ENCODE data around the gene INSIG2. TPM values are rescaled to one million over a fixed set of nuclear protein-coding genes. Genes with fewer than 3 reads are reported as not detected.
"Not testable (repeated sequence)": the region's sequence is repeated elsewhere in the genome, so short reads cannot be mapped to it uniquely, and the experiment has no call there.

The INSIG2 gene
- total RNA-seq, 2 donors from 2014 or later, result 23.1 to 48.9 TPM

DNA sequence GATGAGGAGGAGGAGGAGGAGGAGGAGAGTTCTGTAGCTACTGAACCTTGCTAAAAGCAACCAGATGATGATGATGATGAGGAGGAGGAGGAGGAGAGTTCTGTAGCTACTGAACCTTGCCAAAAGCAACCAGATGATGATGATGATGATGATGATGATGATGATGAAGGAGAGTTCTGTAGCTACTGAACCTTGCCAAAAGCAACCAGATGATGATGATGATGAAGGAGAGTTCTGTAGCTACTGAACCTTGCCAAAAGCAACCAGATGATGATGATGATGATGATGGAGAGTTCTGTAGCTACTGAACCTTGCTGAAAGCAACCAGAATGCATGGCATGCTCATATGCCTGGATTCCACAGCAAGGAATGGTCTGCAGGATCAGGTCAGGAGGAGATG lies 5.8 kb downstream of the INSIG2 start:
- H3K4me1 Mint-ChIP-seq (ENCODE audit: low read depth), result peaks cover 42% of the 10 kb centered on the region
- H3K36me3 Mint-ChIP-seq (ENCODE audit: insufficient read depth in 2 of 2); H3K27me3 Mint-ChIP-seq (ENCODE audit: low read depth); H3K27ac Mint-ChIP-seq; H3K9me3 Mint-ChIP-seq; ATAC-seq (replicated peaks in 1 of 2); DNase-seq: not testable (repeated sequence)
- peak overlapping the region in 1 of 2 donors; percentile 3 for H3K4me3 Mint-ChIP-seq

- Mint-ChIP-seq H3K9me3 (no peaks in the 10 kb centered on the region), H3K27me3 (ENCODE audit: low read depth) (no peaks in the 10 kb centered on the region), H3K36me3 (ENCODE audit: insufficient read depth in 2 of 2) (peaks cover 4 to 6% of the 10 kb centered on the region in 2 donors), H3K4me3 (peak overlapping the region in 1 of 2 donors; percentile 3), H3K4me1 (ENCODE audit: low read depth) (peaks cover 42% of the 10 kb centered on the region), H3K27ac (peak overlapping the region; percentile 59)
- ATAC-seq (replicated peaks in 1 of 2), result peak; percentile 34 to 57
- no peak for DNase-seq
Measured at GRCh38 chr2:118094503-118094902, 6.2 kb downstream of the INSIG2 start.

DNA sequence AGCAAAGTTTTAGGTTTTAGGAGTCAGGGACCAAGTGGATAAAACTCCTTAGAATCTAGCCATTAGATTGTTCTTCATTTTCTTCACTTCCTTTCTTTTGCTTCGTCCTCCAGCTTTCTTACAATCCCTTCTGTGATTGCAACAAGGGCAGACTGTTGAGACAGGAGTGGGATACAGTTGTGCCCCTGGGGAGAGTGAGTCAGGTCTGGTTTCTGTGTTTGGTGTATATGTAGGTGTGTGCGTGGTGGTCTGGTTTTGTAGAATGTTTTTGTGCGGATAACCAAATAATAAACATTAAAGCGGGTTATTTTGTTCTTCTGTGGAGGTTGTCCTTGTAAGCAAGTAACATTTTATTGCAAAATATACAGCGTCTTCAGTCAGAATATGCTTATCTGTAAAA lies 7.3 kb downstream of the INSIG2 start:
- H3K36me3 Mint-ChIP-seq (ENCODE audit: insufficient read depth in 2 of 2), result peaks cover 6 to 10% of the 10 kb centered on the region in 2 donors
- DNase-seq (no peak), ATAC-seq (replicated peaks in 1 of 2) (no peak)
- H3K4me3 Mint-ChIP-seq, result peak overlapping the region in 1 of 2 donors; percentile 1
- no peaks in the 10 kb centered on the region for H3K27me3 Mint-ChIP-seq (ENCODE audit: low read depth)
- peaks cover 35% of the 10 kb centered on the region for H3K4me1 Mint-ChIP-seq (ENCODE audit: low read depth)
- no peaks in the 10 kb centered on the region for H3K9me3 Mint-ChIP-seq
- peak overlapping the region; percentile 3 for H3K27ac Mint-ChIP-seq

DNA sequence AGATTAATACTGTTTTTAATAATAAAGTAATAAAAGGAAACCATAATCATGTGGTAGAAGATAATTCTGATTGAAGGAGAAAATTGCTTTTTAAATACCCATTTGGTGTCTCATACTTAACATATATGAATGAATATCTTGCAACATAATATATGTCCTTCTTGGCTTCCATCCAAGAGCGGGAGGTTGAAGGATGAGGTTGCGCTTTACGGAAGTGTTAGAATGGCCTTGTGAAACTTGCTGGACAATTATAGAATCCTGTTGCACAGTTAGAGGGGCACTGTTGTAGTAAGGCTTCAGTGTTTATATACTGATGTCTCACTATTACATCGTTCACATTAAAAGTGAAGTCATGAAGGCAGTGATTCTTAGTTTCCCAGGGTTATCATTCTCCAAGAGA lies 9.4 kb downstream of the INSIG2 start:
- Mint-ChIP-seq H3K27ac (no peak overlapping the region), H3K4me3 (no peak overlapping the region), H3K27me3 (ENCODE audit: low read depth) (no peaks in the 10 kb centered on the region), H3K9me3 (no peaks in the 10 kb centered on the region), H3K4me1 (ENCODE audit: low read depth) (peaks cover 40% of the 10 kb centered on the region), H3K36me3 (ENCODE audit: insufficient read depth in 2 of 2) (peaks cover 7 to 11% of the 10 kb centered on the region in 2 donors)
- DNase-seq (no peak), ATAC-seq (replicated peaks in 1 of 2) (no peak)

DNA sequence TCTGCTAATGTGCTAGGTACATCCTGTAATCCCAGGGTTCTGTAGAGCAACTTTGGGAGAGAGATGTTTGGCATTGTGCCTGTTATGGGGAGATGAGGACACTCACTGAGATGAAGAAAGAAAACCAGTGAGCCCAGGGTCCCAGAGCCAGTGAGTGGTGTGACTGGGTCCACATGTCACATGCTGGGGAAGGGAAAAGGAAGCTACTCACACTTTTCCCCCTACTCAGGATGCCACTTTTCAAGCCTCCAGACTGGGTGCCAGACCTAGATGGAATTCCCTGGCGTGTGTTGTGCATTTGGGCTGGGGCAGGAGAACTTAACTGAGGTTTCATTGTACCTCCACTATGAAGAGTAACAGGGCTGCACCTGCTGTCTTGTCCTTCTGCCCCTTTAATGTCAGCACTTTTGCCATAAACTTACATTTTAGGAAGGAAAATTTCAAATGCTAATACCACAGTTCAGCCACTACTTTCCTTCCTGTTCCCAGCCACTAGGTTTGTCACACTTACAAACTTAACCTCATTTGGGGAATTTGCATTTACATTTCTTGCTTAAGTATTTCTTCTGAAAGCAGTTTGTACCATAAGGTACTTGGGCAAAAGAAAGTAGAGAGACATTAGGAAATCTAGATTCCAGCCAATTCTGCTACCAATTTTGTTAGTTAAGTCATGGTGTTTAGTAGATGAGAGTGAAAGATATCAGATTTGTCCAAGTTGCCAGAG lies 10.2 kb downstream of the INSIG2 start:
- H3K36me3 Mint-ChIP-seq (ENCODE audit: insufficient read depth in 2 of 2), result peaks cover 6 to 12% of the 10 kb centered on the region in 2 donors
- H3K27ac Mint-ChIP-seq, result no peak overlapping the region
- no peaks in the 10 kb centered on the region for H3K27me3 Mint-ChIP-seq (ENCODE audit: low read depth)
- ATAC-seq (replicated peaks in 1 of 2) (no peak), DNase-seq (no peak)
- no peak overlapping the region for H3K4me3 Mint-ChIP-seq
- H3K9me3 Mint-ChIP-seq, result no peaks in the 10 kb centered on the region
- H3K4me1 Mint-ChIP-seq (ENCODE audit: low read depth), result peaks cover 44% of the 10 kb centered on the region

- Mint-ChIP-seq H3K9me3 (no peaks in the 10 kb centered on the region), H3K4me1 (ENCODE audit: low read depth) (peaks cover 34% of the 10 kb centered on the region), H3K4me3 (no peak overlapping the region), H3K27ac (peak overlapping the region; percentile 70), H3K27me3 (ENCODE audit: low read depth) (no peaks in the 10 kb centered on the region), H3K36me3 (ENCODE audit: insufficient read depth in 2 of 2) (peaks cover 4 to 19% of the 10 kb centered on the region in 2 donors)
- ATAC-seq (replicated peaks in 1 of 2), result peak; percentile 47 to 85
- no peak for DNase-seq
Measured at GRCh38 chr2:118102433-118103082, 14.3 kb downstream of the INSIG2 start.

GRCh38 chr2:118103951-118104940 lies 16.0 kb downstream of the INSIG2 start:
- H3K36me3 Mint-ChIP-seq (ENCODE audit: insufficient read depth in 2 of 2), result peaks cover 4 to 22% of the 10 kb centered on the region in 2 donors
- peak overlapping the region; percentile 69 for H3K27ac Mint-ChIP-seq
- H3K27me3 Mint-ChIP-seq (ENCODE audit: low read depth), result no peaks in the 10 kb centered on the region
- ATAC-seq (replicated peaks in 1 of 2) (peak; percentile 79 to 90), DNase-seq (no peak)
- H3K4me1 Mint-ChIP-seq (ENCODE audit: low read depth), result peaks cover 32% of the 10 kb centered on the region
- H3K9me3 Mint-ChIP-seq, result no peaks in the 10 kb centered on the region
- peak overlapping the region; percentile 1 to 31 for H3K4me3 Mint-ChIP-seq

GRCh38 chr2:118105497-118105896 lies 17.2 kb downstream of the INSIG2 start:
- DNase-seq (no peak), ATAC-seq (replicated peaks in 1 of 2) (no peak)
- H3K4me3 Mint-ChIP-seq, result no peak overlapping the region
- peaks cover 32% of the 10 kb centered on the region for H3K4me1 Mint-ChIP-seq (ENCODE audit: low read depth)
- peaks cover 6 to 19% of the 10 kb centered on the region in 2 donors for H3K36me3 Mint-ChIP-seq (ENCODE audit: insufficient read depth in 2 of 2)
- no peaks in the 10 kb centered on the region for H3K27me3 Mint-ChIP-seq (ENCODE audit: low read depth)
- H3K9me3 Mint-ChIP-seq, result no peaks in the 10 kb centered on the region
- H3K27ac Mint-ChIP-seq, result no peak overlapping the region

DNA sequence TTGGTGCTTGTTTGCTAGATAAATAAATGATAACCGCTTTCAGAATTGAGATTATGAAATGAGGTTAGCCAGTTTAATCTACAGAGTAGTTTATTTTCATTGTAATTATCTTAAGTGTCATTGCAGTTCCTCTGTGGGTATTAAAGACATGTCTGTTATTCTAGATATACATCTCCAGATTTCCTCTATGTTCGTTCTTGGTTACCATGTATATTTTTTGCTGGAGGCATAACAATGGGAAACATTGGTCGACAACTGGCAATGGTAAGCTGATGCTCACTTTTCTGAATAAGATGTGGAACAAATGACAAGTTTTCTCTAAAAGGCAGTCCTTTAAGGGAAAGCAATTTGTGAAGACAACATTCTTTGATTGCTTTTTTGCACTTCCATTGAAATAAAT lies 18.7 kb downstream of the INSIG2 start:
- ATAC-seq (replicated peaks in 1 of 2), result no peak
- H3K27me3 Mint-ChIP-seq (ENCODE audit: low read depth), result no peaks in the 10 kb centered on the region
- peaks cover 28% of the 10 kb centered on the region for H3K4me1 Mint-ChIP-seq (ENCODE audit: low read depth)
- no peak overlapping the region for H3K27ac Mint-ChIP-seq
- H3K9me3 Mint-ChIP-seq, result no peaks in the 10 kb centered on the region
- no peak for DNase-seq
- H3K36me3 Mint-ChIP-seq (ENCODE audit: insufficient read depth in 2 of 2), result peaks cover 9 to 27% of the 10 kb centered on the region in 2 donors
- no peak overlapping the region for H3K4me3 Mint-ChIP-seq

DNA sequence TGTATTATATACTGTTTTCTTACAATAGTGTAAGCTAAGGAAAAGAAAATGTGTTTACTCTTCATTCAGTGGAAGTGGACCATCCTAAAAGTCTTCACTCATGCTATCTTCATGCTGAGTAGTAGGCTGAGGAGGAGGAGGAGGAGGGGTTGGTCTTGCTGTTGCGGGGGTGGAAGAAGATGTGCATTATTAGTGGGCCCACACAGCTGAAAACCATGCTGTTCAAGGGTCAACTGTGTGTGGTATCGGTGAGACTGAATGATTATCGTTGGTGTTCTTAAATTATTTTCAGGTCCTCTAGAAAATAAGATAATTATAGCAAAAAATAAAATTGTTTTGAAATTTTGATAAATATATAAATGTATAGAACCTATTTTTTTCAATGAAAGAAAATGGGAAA lies 22.0 kb downstream of the INSIG2 start:
- H3K27me3 Mint-ChIP-seq (ENCODE audit: low read depth), result no peaks in the 10 kb centered on the region
- no peak overlapping the region for H3K4me3 Mint-ChIP-seq
- H3K4me1 Mint-ChIP-seq (ENCODE audit: low read depth), result peaks cover 12% of the 10 kb centered on the region
- no peak overlapping the region for H3K27ac Mint-ChIP-seq
- H3K36me3 Mint-ChIP-seq (ENCODE audit: insufficient read depth in 2 of 2), result peaks cover 9 to 20% of the 10 kb centered on the region in 2 donors
- no peaks in the 10 kb centered on the region for H3K9me3 Mint-ChIP-seq
- DNase-seq, result no peak
- ATAC-seq (replicated peaks in 1 of 2), result no peak

GRCh38 chr2:118110991-118111390 lies 22.7 kb downstream of the INSIG2 start:
- Mint-ChIP-seq H3K36me3 (ENCODE audit: insufficient read depth in 2 of 2) (peaks cover 9 to 20% of the 10 kb centered on the region in 2 donors), H3K4me3 (no peak overlapping the region), H3K4me1 (ENCODE audit: low read depth) (peaks cover 12% of the 10 kb centered on the region), H3K27ac (peak overlapping the region; percentile 36), H3K27me3 (ENCODE audit: low read depth) (no peaks in the 10 kb centered on the region), H3K9me3 (no peaks in the 10 kb centered on the region)
- ATAC-seq (replicated peaks in 1 of 2) (no peak), DNase-seq (no peak)

DNA sequence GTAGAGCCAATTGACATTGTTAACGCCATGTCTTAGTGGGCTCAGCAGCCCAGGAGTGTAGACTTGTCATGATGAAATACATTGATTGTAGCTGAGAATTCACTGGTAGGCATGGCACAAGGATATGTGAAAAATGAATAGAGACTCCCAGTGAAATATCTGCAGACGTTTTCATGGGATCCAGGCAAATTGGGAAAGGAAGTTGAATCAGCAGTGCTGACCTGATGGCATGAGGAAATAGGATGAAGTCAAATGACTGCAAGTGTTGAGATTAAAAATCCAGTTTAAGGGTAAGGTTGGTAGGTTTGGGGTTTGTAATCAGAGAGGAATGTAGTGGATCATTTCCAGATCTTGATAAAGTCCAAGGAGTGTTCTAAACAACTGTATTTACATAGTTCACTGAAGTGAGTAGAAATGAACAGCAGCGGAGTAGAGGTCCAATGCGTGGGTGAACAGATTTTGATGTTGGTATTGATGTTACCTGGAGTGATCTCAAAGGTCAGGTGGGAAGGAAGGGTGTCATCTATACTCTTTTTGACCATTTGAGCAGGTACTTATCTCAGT lies 24.6 kb downstream of the INSIG2 start:
- ATAC-seq (replicated peaks in 1 of 2) (no peak), DNase-seq (no peak)
- peak overlapping the region; percentile 2 for H3K27ac Mint-ChIP-seq
- H3K9me3 Mint-ChIP-seq, result no peaks in the 10 kb centered on the region
- H3K27me3 Mint-ChIP-seq (ENCODE audit: low read depth), result no peaks in the 10 kb centered on the region
- peaks cover 9 to 20% of the 10 kb centered on the region in 2 donors for H3K36me3 Mint-ChIP-seq (ENCODE audit: insufficient read depth in 2 of 2)
- no peak overlapping the region for H3K4me3 Mint-ChIP-seq
- H3K4me1 Mint-ChIP-seq (ENCODE audit: low read depth), result peaks cover 12% of the 10 kb centered on the region
